Measurements from ENCODE around the gene LDLRAD4. TPM values are rescaled to one million over a fixed set of nuclear protein-coding genes. Genes with fewer than 3 reads are reported as not detected.

The LDLRAD4 gene
- polyA plus RNA-seq, 1 of the 3 experiments (the other 2 are of a cell fraction), result 0.16 TPM

- no peak for TF ChIP-seq CTCF (IDR thresholded peaks at IDR 0.05)
- no peak for TF ChIP-seq GABPA (IDR thresholded peaks at IDR 0.05; ENCODE audit: low read depth)
- TF ChIP-seq FOSL2 (IDR thresholded peaks at IDR 0.05; ENCODE audit: borderline replicate concordance, low read depth), result no peak
These were observed 323.9 kb downstream of the LDLRAD4 start (continued) for GRCh38 chr18:13542520-13542847.

- CTCF ChIA-PET, result interaction anchor here (1.1 to 1.3 kb wide), 2 partner anchors 14 to 18 kb away, joined by 4 read pairs; no protein-coding TSS in a partner anchor
These were observed 324.6 kb downstream of the LDLRAD4 start for GRCh38 chr18:13543144-13543543.

More at GRCh38 chr18:13543144-13543543, 324.6 kb downstream of the LDLRAD4 start:
- no peak for DNase-seq
- 61% methylated on average over 4 of the region's 4 CpGs for WGBS (ENCODE audit: low lambda C conversion rate)
- H3K36me3 ChIP-seq (replicated peaks in 1 of 2; ENCODE audit: control insufficient read depth in 1 of 2, insufficient read depth in 2 of 2, low read length in 1 of 2), result no peaks in the 10 kb centered on the region
- POLR2A ChIA-PET, result no interaction called here
- H3K79me2 ChIP-seq (ENCODE audit: insufficient read depth), result no peaks in the 10 kb centered on the region
- no peak overlapping the region for H2AFZ ChIP-seq (ENCODE audit: low read depth)
- H3K4me3 ChIP-seq (ENCODE audit: low read depth in 2 of 2, low read length in 1 of 2), result no peak overlapping the region
- no peaks in the 10 kb centered on the region for H3K9me2 ChIP-seq
- H3K9ac ChIP-seq, result no peak overlapping the region
- no peaks in the 10 kb centered on the region for H3F3A ChIP-seq (replicated peaks; ENCODE audit: insufficient read depth)
- no peak overlapping the region for H3K4me2 ChIP-seq
- no peaks in the 10 kb centered on the region for H3K9me3 ChIP-seq
- no peaks in the 10 kb centered on the region for H3K27me3 ChIP-seq (ENCODE audit: insufficient read depth)
- H3K27ac ChIP-seq (ENCODE audit: low read depth in 2 of 2, low read length in 1 of 2), result no peak overlapping the region
- no peak for TF ChIP-seq EP300 (IDR thresholded peaks at IDR 0.05; ENCODE audit: borderline replicate concordance in 1 of 2, low read depth in 1 of 2, low read length in 1 of 2)
- no peak for TF ChIP-seq IRF3 (IDR thresholded peaks at IDR 0.05; ENCODE audit: low read depth, low read length)
- TF ChIP-seq RCOR1 (IDR thresholded peaks at IDR 0.05; ENCODE audit: low read length), result no peak
- no peak for TF ChIP-seq GABPA (IDR thresholded peaks at IDR 0.05; ENCODE audit: low read depth)
- TF ChIP-seq FOSL2 (IDR thresholded peaks at IDR 0.05; ENCODE audit: borderline replicate concordance, low read depth), result no peak
- TF ChIP-seq NFIC (IDR thresholded peaks at IDR 0.05; ENCODE audit: borderline replicate concordance), result no peak
- no peak for TF ChIP-seq MEF2A (IDR thresholded peaks at IDR 0.05; ENCODE audit: borderline replicate concordance, low read depth)
- no peak for TF ChIP-seq RFX5 (IDR thresholded peaks at IDR 0.05; ENCODE audit: low read length)
- TF ChIP-seq TAF1 (IDR thresholded peaks at IDR 0.05; ENCODE audit: borderline replicate concordance, low read depth, low read length), result no peak
- TF ChIP-seq USF1 (IDR thresholded peaks at IDR 0.05; ENCODE audit: borderline replicate concordance, low read depth), result no peak
- H4K20me1 ChIP-seq (ENCODE audit: insufficient read depth), result no peaks in the 10 kb centered on the region
- H3K4me1 ChIP-seq (ENCODE audit: control insufficient read depth in 1 of 2, insufficient read depth in 2 of 2, low read depth in 1 of 2, low read length in 1 of 2), result peaks cover 0 to 7% of the 10 kb centered on the region in 2 experiments; a peak in 1 of 4 replicates

All from SK-N-SH (cell line).